DMS 273 (cell line): Measurements from ENCODE around the gene ATP1A4.

ENCODE experiments used
- DNase-seq: peaks from one replicate; lab custom pipeline; 2025; ENCODE audit not compliant: unreplicated experiment; lab: John Stamatoyannopoulos, UW

Gene ATP1A4

DNA sequence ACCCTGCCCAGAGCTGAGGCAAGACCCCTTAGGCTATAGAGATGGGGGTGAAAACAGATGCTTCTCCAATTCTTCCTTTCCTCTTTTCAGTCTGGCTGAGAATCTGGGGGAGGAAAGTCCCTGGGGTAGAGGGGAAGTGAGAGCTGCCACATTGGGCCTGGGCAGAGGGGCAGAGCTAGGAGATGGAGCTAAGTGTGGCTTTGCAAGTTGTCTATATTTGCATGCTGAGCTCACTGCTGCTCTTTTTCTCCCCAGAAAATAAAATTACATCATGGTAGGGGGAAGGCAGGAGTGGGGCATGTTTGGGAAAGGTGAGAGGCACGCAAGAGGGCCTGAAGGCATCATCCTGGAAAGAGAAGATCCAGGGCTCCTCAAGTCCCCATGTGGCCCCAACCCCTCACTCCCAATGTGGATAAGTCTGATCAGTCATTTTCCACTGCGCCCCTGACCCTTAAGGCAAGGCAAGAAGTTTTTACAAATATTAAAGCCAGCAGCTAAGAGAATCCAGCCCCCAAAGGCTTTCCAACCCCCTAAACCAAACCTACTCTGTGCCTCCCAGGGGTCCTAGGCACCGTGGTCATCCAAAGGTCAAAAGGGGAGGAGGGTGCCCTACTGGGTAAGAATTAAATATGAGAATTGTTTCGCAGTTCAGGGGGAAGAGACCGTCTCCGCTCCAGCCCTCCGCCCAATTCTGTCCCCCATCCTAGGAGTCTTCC lies 53.3 kb downstream of the ATP1A4 start:
- DNase-seq: peak; percentile 45

DNA sequence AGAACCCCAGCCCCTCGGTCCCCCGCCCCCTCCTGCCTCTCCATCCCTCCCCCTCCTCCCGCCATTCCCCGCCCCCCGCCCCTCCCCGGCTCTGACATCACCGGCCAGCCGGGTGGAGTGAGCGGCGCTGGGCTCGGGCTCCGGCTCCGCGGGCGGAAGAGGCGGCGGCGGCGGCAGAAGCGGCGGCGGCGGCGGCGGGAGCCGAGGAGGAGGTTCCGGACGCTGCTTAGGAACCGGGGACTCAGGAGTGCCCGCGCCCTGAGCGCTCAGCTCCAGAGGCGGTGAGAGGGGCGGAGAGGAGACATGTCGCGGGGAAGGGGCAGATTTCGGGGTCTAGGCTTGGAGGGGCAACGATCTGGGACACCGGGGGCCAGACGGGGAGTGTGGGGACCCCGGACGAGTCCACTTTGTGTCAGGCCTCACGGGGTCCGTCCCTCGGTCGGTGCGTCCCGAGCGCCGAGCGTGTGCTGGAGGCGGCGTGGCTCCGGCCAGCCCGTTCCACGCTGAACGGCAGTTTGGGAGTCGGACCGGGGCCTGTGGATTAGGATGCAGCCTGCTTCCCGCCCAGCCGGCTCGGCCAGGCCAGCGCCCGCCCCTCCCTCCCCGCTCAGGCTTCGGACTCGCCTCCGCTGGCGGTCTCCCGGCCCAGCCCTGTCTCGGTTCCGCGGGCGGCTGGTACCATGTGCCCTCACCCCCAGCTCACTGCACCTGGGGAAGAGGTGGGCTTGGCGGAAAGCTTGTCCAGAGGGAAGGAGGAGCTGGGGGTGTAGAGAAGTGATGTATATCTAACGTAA lies 54.0 kb downstream of the ATP1A4 start, which contains the start of gene PEA15:
Gene PEA15 (plus strand): TSS at position 143 of the 794 bp plus-strand sequence. CDS start 6,161 bp downstream, outside the sequence.
- DNase-seq: peak; percentile 85

DNA sequence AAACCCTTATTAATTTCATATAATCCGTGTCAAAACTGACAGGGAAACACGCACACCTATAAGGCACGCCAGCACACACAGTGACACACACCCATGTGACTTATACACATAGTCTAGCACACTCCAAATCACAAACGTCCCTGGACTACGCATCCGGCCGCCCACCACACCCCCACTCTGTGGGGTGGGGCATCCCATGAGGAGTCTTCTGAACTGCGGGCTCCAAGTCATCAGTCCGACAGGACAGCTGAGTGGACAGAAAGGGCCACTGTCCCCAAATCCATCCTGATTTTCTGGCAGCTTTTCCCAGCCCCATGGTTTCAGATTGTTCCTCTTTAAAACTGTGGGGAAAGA lies 54.6 kb downstream of the ATP1A4 start:
- DNase-seq: peak; percentile 59

DNA sequence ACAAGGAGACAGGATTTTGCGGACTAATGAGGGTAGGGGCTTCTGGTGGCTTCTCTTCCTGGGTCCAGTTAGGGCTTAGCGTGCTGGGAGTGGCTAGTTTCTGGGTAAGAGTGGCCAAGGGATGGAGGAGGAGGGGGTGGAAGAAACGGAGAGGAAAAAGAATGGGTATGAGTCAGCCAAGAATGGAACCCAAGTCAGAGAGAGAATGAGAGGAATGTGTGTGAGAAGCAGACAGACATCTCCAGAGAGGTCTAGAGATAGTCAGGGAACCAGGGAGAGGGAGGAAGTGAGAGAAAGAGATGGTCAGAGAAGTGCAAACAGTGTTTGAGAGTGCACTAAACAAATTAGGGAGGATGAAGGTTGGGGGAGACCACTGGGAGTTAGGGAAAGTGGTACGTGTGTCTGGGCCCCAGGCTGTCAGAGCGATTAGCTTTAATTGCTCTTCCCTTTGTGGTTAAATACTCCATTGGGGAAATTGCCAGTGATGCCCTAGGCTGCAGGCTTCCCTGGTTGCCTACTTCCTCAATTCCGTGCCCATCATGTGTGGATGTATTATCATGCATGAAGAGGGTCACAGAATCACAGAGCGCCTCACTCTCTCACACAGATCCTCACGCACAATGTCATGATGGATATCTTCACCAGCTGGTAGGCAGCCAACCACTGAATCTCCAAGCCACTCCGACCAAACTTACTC lies 55.2 kb downstream of the ATP1A4 start:
- no peak for DNase-seq

DNA sequence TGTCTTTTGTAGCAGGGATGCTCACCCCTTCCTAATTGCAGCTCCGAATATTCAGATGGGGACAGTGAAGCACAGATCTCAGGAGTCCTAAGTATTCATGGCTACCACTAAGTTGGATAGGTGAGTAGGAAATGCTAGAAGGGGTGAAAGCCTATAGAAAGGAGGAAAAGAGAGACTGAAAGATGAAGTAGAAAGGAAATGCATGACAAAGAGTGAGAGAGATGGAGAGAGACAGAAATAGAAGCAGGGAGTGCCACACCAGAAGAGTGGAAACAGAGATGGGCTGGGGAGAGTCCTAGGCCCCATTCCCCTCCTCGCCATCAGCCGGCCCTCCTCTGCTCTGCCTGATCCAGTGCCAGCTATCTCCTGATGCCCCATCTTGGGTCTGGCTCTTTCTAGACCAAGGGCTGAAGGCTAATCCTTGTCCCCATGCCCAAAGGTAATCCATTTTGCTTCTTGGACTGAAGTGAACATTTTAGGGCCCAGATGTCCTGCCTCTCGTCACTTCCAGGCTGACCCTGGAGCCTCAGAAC lies 55.8 kb downstream of the ATP1A4 start:
- no peak for DNase-seq

DNA sequence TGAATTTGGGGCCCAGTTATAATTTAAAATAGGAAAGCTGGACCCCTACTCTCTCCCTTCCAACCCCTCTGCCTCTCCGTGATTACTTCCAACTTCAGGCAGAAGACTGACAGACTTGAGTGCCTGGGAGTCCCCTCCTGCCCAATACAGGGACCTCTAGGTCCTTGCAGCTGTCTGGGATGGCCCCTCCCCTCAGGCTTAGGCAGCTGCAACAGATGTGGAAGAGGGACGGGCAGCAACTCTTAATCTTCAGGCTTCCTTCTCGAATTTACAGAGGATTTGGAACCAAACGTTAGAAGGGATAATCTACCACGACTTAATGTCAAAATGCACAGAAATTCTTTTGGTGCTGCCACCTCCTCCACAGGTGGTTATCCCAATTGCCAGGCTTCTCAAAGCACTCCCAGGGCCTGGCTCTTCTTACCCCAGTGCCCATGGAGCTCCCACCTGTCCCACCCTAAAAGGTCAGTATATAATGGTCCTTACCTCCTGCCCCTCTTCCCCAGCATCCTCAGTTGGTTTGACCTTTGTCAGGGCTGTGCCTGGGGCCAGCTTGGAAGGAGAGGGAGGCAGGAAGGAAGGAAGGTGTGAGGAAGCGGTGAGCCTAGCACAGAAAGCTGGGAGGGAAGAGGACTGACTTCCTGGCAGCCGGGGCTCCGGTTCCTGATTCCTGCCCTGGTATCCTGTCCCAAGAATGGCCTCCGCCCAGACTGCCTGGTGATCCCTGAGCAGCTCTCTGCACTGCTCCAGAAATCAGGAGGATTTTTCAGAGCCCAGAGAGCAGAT lies 56.6 kb downstream of the ATP1A4 start:
- DNase-seq: no peak

DNA sequence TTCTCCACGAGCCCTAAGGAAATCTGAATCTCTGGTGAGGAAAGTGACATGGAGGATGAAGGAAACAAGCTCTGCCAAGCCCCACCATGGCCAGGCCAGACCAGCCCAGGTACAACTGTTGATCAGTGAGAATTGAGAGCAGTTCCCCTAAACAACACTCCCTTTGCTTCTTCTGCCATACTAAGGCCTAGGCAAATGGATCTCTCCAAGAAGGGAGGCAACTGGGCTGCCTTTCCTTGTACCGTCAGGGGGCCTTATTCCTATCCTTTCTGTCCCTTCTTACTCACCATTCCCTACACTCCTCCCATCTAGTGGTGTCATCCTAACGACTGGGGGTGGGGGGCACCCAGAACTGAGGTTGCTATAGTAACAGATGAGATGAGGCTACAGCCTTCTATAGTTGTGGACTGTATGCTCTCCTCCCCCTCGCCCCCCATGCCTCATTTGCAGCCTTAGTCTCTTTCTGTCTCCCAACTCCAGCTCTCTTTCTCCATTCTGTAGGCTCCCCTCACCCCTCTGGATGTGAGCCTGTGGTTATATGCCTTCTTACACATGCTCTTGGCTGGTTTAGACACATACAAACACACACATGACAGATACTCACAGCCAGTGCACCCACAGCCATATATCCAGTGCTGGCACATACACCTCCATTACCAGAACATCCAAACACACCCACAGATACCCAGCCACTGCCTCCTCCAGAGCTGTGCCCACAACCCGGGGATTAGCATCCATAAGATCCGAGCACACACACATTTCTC lies 57.3 kb downstream of the ATP1A4 start:
- DNase-seq: no peak

DNA sequence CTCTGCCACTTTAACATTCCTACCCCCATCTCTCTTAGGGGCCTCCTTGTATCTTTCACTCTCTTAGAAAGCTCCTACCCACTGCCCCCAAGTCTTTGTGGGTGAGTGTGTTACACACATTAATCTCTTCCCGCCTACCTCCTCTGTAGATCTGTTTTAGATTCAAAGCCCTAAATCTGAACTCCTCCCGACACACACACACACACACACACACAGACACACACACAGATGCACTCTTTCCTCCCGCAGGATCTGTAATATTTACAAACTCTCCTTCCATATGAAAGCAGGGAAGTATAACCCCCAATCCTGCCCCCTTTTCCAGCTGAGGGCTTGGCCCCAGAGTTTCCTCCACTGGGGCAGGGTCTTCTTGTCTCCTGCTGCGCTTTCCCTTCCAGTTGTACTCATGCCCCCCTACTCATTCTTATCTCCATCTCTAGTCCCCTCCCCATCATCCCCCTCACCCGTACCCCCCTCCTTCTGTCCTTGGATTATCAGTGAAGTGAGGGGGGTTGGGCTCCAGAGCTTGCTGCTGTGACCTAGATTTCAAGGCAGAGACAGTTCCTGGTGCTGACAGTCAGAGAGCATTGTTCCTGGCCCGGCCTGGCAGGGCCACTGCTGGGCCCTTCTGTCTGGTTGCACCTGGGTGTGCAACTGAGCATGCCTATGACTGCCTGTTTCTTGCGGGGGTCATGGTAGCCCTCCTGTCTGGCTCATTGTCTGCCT lies 58.1 kb downstream of the ATP1A4 start:
- no peak for DNase-seq

DNA sequence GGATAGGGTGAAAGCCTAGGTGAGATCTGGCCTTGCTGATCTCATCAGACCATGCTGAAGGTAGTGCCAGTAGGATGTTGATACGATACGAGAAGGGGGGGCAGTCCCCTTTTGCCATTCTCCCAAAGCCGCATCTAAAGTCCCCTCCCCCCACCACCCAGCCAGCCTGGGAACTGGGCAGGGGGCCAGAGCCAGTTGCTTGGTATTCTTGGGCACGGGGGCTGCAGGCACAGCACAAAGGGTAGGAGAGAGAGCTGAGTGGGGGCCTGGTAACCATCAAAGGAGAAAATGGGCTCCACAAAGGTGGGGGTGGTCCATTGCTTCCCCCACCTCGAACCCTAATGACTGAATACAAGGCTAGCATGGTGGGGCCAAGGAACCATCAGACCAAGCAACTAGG lies 59.2 kb downstream of the ATP1A4 start:
- DNase-seq: no peak

DNA sequence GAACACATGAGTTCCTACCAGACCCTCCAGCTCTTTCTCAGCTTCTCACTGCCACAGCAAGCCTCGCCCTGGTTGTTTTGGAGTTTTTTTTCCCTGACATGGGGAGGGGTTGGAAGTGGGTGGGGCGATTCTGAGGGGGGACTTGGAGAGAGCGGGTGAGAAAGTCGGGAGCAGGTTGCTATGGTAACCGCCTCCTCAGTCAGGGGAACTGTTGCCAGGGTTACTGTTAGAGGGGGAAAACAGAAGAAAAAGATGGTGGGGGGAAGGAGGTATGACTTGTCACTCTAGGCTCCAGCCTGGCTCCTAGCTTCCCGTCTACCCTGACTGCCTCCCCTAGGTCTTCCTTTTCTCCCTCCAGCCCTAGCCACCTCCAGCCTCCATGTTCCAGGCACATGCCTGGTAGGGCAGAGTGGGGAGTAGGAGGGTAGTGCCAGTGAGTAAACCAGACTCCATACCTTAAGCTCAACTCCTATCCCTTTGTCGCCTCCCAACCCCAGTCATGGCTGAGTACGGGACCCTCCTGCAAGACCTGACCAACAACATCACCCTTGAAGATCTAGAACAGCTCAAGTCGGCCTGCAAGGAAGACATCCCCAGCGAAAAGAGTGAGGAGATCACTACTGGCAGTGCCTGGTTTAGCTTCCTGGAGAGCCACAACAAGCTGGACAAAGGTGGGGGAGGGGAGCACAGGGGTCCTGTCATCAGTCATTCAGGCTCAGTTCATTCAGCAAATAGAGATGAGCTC lies 59.8 kb downstream of the ATP1A4 start:
- DNase-seq: peak; percentile 35

DNA sequence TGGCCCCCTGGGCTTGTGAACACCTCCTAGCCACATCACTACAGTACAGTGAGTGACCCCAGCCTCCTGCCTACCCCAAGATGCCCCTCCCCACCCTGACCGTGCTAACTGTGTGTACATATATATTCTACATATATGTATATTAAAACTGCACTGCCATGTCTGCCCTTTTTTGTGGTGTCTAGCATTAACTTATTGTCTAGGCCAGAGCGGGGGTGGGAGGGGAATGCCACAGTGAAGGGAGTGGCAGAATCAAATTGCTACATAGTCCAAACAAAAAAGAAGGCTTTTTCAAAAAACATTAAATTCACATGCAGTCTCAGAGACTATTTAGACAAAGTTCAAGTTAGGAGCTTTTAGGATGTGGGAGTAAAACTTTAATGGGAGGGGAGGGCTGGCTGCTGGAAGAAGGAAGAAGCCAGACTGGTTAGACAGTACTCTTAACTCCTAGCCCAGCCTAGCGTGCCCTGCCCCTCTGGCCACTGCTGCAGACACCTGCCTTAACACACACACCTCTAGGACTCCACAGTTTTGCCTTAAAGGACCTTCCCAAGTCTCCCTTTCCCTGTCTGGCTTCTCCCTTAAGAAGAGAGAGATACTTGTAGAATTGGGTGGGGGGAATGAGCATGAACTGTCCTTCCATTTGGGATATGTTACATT lies 63.2 kb downstream of the ATP1A4 start:
- no peak for DNase-seq

DNA sequence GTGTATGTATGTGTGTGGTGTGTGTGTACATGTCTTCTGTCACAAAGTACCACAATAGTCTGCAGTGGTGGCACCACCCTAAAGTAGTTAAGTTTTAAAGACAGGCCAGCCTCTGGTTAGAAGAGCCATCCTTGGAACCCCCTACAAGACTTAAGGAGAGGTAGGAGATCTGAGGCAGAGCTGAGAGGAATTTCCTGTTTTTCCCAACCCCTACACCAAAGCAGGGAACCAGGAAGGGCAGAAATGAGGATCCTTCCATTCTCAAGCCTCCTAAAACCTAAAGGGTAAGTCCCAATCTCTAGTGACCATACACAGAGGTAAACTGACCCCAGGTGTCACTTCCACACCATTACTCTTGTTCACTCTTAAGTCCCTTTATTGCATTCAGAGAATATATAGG lies 64.9 kb downstream of the ATP1A4 start:
- no peak for DNase-seq

DNA sequence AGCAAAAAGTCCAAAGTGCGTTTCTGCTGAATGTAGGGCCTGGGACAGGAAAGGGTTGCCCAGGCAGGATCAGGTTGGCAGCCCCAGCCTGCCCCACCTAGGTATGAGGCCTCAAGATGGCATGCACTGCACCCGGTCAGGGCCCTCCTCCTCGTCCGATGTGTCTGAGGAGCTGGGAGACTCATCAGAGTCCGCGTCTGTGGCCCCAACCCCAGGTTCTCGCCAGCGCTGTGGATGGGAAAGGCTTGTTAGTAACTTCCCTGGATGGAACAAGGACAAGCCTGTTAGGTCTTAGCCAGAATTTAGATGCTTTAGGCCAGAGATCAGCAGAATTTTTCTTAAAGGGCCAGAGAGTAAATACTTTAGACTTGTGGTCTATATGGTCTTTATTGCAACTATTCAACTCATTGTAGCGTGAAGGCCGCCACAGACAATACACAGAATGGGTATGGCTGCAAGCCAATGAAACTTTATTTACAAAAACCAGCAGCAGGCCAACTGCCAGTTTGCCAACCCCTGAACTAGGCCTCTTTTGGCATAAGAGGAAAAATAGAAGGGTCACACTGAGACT lies 66.2 kb downstream of the ATP1A4 start:
- DNase-seq: no peak

DNA sequence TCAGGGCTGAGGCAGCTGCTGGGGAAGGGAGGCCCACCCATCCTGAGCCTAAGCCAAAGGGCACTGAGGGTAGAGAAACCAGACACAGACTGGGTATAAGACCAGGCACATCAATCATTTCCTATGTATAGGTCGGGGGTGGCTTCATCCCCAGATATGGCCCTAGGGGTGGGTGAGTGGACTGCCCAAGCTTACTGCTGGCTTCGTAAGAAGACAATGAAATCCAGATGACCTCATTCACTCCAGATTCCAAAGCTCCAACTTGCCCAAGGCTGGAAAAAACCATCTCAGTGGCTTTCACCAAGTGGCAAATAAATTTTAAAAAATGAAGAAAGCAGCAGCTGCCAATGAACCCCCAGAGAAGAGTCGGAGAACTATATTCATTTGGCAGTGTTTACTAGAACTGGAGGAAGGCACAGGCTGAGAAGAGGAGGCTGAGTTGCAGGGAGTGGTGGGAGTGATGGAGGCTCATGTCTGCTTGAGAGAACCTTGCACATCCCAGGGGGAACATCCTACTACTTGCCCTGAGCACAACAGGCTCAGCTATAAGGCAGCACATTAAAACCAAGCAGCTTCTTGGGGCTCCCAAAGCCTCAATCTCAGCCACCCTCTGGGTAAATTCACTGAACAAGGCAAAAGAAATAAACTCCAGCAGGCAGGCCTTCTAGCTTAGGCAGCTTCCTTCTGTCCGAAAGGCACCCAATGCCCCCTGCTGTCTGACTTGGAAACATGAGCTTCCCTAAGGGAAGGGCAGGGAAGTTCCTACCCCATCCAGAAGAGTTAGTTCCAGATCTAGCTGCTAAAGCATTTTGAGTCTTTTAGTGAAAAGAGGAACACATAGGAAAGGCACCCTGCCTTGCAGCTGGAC lies 67.9 kb downstream of the ATP1A4 start:
- peak; percentile 64 for DNase-seq

DNA sequence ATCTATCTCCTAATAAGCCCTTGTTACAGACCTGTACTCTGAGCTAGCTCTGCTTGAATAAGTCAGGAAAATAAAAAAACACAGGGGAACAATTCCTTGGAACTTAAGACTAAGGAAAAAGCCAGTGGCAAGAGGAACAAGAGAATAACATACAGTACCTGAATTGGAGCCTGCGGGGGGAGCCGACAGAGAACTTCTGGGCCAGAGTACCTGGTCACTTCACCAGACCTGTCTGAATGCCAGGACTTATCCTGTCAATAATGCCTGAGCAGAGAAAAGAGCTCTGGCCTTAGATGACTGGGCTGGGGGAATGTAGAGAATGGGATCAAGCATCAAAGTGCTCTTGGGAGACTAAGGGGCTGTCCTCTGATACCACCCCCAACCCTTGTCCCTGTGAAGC lies 68.9 kb downstream of the ATP1A4 start:
- DNase-seq: no peak

DNA sequence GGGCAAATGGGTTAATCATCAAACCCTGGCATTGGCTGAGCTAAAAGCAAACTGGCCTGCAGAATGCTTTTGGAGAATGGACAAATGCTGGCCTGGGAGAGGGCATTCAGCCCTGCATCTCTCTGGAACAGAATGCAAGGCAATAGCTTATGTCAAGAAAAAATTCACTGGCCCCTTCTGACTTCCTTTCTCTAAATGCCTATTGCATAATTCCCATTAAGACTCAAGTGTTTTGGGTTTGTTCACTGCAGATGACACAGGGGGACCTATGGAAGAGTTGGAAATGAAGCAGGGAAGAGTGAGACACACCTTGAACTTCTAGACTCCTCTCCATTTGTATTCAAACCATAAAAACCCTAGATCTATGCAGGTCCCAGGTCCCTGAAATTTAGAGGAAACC lies 69.7 kb downstream of the ATP1A4 start:
- DNase-seq: no peak

DNA sequence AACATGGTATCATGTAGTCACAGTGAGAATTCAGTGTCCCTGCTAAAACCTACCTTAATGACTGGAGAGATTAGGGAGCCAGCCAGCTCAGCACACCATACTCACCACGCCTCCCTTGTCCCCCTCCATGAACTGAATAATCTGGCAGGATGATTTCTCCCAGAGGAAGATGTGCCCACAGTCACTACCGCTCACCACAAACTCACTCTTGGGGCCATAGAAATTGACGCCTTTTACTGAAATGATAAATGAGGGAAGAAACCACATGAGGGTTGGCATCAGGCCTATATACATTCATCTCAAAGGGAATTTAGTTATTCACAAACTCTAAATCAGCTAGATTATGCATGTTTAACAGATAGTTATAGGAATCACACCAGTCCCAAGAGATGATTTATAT lies 71.1 kb downstream of the ATP1A4 start:
- no peak for DNase-seq
